ENCODE measurements around the gene GIGYF2.
"Not testable (repeated sequence)": the region's sequence is repeated elsewhere in the genome, so short reads cannot be mapped to it uniquely, and the experiment has no call there.

The GIGYF2 gene

GRCh38 chr2:232903989-232904388 is 206.9 kb downstream of the GIGYF2 start:
- no peak for DNase-seq (ENCODE audit: low spot score in 2 of 2)
- H3K27ac Mint-ChIP-seq = no peak overlapping the region
- H3K4me1 Mint-ChIP-seq = no peaks in the 10 kb centered on the region
- no peaks in the 10 kb centered on the region for H3K27me3 Mint-ChIP-seq
- no peak overlapping the region for H3K4me3 Mint-ChIP-seq
- ATAC-seq (ENCODE audit: low read depth) = no peak
- H3K36me3 Mint-ChIP-seq = no peaks in the 10 kb centered on the region
- H3K9me3 Mint-ChIP-seq = no peaks in the 10 kb centered on the region

GRCh38 chr2:232906867-232907717 is 210.0 kb downstream of the GIGYF2 start:
- H3K27me3 Mint-ChIP-seq; DNase-seq (ENCODE audit: low spot score in 2 of 2); H3K27ac Mint-ChIP-seq; H3K4me3 Mint-ChIP-seq; H3K4me1 Mint-ChIP-seq; ATAC-seq (ENCODE audit: low read depth); H3K36me3 Mint-ChIP-seq: not testable (repeated sequence)
- H3K9me3 Mint-ChIP-seq = peaks cover 12% of the 10 kb centered on the region

- ATAC-seq (ENCODE audit: low read depth); H3K27ac Mint-ChIP-seq; DNase-seq (ENCODE audit: low spot score in 2 of 2): not testable (repeated sequence)
Measured at GRCh38 chr2:232907718-232908085, 210.6 kb downstream of the GIGYF2 start.

GRCh38 chr2:232908695-232909094 is 211.6 kb downstream of the GIGYF2 start:
- Mint-ChIP-seq H3K4me3 (no peak overlapping the region), H3K27me3 (peaks cover 5% of the 10 kb centered on the region), H3K9me3 (peaks cover 14% of the 10 kb centered on the region), H3K36me3 (peaks cover 3% of the 10 kb centered on the region), H3K27ac (no peak overlapping the region), H3K4me1 (no peaks in the 10 kb centered on the region)
- DNase-seq (ENCODE audit: low spot score in 2 of 2) (no peak), ATAC-seq (ENCODE audit: low read depth) (no peak)

More at GRCh38 chr2:232907718-232908085, 210.6 kb downstream of the GIGYF2 start:
- not testable (repeated sequence) for H3K4me3 Mint-ChIP-seq, H3K4me1 Mint-ChIP-seq, H3K36me3 Mint-ChIP-seq, H3K27me3 Mint-ChIP-seq
- peaks cover 13% of the 10 kb centered on the region for H3K9me3 Mint-ChIP-seq
